Left renal pelvis (tissue), 4 donors: ENCODE results near the gene KRT40. TPM values are rescaled to one million over a fixed set of nuclear protein-coding genes. Genes with fewer than 3 reads are reported as not detected.
"Not testable (repeated sequence)": the region's sequence is repeated elsewhere in the genome, so short reads cannot be mapped to it uniquely, and the experiment has no call there.

Experiments used
- DNase-seq, 4 donors: peaks; one replicate each; pipeline ENCODE4 v3.0.0-alpha.2; 2013; ENCODE audit warnings: low read depth in 4 of 4, low spot score in 3 of 4
- polyA plus RNA-seq, 4 donors: library from polyadenylated mRNA; unstranded; fragments of 120-200 nt; gene quantifications; one replicate each; pipeline ENCODE4 v1.2.1, GENCODE V29; 2013; ENCODE audit not compliant: insufficient read length in 4 of 4

The KRT40 gene
- polyA plus RNA-seq, 4 donors = 0.07 TPM; not detected in 3

DNA sequence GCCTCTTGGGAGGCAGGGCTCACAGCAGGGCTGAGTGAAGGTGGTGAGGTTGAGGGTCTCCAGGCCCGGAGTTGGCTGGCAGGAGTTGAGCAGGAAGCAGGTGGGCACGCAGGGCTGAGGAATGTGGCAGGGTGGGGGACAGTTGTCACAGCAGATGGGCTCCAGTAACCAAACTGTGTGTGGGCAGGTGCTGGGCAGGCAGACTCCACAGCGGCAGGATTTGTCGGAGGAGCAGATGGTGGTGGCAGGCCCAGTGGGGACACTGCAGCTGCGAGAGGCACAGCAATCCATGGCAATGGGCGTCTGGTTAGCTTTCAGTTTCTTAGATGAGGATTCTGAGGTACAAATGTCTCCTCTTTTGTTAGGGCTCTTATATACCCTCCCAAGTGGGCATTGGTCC lies 15.4 kb upstream of the KRT40 start, which contains the start of gene KRTAP3-2:
TSS of gene KRTAP3-2 (minus strand) at position 344 of the 400 bp plus-strand sequence. CDS start at position 291, 53 bp downstream.
- not testable (repeated sequence) for DNase-seq

GRCh38 chr17:40997361-40997760 lies 13.2 kb upstream of the KRT40 start:
- no peak for DNase-seq

DNA sequence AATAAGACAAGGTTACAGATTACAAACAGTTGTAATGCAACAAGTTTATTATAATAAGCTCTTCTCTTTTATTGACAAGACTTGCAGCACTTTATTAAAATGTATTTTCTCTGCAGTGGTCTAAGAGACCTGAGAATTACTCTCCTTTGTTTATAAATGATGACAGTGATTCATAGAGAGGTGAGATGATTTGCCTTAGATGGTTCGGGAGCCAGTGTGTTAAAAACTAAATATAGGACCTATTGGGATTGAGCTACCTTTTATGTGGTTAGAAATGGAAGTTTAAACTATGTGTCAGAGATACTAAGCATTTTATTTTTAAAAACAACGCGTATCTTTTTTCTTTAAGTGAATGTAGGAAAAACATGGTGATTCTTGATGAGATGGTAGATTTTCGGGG lies 12.7 kb upstream of the KRT40 start:
- DNase-seq = no peak

GRCh38 chr17:40995116-40995515 lies 11.0 kb upstream of the KRT40 start:
- DNase-seq = no peak

DNA sequence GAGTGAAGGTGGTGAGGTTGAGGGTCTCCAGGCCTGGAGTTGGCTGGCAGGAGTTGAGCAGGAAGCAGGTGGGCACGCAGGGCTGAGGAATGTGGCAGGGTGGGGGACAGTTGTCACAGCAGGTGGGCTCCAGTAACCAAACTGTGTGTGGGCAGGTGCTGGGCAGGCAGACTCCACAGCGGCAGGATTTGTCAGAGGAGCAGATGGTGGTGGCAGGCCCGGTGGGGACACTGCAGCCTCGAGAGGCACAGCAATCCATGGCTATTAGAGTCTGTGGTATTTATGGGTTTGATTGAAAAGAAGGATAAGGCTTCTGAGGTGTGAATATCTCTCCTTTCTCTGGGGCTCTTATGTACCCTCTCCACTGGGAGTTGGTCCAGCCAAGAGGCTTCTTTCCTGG lies 9.7 kb upstream of the KRT40 start, which contains the start of gene KRTAP3-3:
TSS of gene KRTAP3-3 (minus strand) at position 326 of the 400 bp plus-strand sequence. CDS start at position 259, 67 bp downstream.
- DNase-seq = no peak

DNA sequence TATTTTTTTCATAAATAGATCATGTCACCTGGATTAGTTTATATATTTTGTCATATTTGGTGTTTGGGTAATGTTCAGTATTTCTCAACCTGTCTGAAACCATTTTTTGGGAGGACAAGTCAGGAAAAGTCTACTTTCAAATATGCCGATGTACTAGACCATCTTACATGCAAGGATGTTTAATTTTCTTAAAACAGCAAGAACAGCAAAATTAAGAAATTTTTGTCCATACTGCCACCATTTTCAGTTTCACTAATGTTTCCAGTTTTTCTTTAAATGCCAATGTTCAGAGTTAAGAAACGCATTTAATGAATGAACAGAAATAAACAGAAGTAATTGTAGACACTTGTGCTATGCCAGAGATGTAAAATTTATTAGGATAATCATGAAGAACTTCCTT lies 9.0 kb upstream of the KRT40 start:
- DNase-seq = no peak

GRCh38 chr17:40992666-40993065 lies 8.5 kb upstream of the KRT40 start:
- no peak for DNase-seq

DNA sequence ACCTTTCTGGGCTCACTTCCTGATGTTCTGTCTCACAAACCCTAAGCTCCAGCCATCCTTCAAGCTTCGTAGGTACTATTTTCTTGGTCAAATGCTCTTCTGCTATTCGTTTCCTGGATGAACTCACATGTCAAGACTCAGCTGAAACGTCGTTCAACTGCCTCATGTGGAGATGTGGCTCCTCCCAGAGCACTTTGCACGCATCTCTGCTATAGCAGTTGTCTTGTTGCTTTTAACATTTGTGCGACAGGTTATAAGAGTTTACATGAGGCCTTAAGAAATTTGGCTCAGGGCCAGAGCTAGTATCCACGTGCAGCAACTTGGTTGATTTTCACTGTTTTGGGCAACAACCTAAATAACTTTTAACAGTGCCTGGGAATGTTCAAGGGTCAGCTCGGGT lies 2.8 kb upstream of the KRT40 start:
- no peak for DNase-seq

- no peak for DNase-seq
These were observed 3.0 kb downstream of the KRT40 start for GRCh38 chr17:40981115-40981514.

- DNase-seq = no peak
These were observed 3.5 kb downstream of the KRT40 start for GRCh38 chr17:40980596-40980995.

DNA sequence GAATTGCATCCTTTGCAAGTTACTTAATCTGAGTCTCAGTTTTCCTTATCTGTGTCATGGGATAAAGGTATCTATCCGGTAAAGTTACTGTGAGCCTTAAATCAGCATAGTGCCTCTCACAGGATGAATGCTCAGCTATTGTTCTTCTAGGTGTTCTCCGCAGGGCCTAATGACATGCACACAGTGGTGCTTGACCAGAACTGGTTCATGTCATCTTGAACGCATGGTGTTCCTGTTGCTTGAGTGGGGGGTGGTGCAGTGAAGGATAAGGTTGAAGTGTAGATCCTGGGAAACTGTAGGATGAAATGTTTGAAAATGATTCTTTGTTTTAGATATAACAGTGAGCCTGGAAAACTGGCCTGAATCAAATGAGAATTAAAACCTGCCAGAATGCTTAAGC lies 4.0 kb downstream of the KRT40 start:
- no peak for DNase-seq

DNA sequence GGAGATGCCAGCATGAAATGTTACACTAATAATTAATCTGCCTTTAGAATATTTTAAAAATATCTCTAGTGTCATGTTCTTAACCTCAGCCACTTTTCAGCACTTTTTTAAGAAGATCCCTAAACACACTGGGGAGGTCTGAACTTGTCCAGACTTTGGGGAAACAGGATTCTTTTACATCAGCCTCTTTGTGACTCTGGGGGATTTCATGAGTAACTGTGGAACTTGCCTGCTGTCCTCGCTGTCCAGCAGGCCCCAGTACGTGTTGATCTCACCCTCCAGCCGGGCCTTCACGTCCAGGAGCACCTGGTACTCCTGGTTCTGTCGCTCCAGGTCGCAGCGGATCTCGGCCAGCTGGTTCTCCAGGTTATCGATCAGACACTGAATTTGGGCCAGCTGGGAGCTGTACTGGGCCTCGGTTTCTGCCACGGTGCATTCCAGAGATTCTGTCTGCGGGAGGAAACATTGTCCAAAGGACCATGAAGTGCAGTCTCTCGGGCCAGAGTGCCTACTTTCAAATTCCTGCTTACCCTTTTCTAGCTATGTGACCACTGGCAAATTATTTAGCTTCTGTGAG lies 5.5 kb downstream of the KRT40 start:
- no peak for DNase-seq

DNA sequence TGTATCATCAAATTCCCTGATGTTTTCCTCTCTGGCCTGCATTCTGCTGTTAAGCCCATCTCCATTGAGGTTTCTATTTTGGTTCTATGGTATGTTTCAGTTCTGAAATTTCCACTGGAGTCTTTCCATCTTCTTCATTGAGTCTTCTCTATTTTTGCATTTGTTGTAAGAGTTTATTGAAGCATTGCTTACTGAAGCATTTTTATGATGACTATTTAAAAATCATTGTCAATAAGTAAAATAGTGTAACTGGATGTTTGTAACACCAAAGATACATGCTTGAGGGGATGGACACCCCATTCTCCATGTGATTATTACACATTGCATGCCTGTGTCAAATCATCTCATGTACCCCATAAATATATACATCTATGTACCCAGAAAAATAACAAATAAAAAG lies 8.6 kb downstream of the KRT40 start:
- no peak for DNase-seq

DNA sequence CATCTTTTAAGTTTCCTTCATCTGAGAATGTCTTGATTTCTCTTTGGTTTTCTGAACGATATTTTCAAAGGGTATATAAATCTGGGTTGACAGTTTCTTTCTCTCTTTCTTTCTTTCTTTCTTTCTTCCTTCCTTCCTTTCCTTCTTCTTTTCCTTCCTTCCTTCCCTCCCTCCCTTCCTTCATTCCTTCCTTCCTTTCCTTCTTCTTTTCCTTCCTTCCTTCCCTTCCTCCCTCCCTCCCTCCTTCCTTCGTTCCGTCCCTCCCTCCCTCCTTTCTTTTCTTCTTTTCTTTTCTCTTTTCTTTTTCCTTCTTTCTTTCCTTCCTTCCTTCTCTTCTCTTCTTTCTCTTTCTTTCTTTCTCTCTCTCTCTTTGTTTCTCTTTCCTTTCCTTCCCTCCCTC lies 9.8 kb downstream of the KRT40 start:
- no peak for DNase-seq

- DNase-seq = no peak
These were observed 16.5 kb downstream of the KRT40 start for GRCh38 chr17:40967582-40967981.

- DNase-seq = no peak
These were observed 17.3 kb downstream of the KRT40 start, which contains the start of gene KRT39 for GRCh38 chr17:40966848-40967247. Gene KRT39 (minus strand): TSS chr17:40966948. CDS start chr17:40966856, 92 bp downstream.

DNA sequence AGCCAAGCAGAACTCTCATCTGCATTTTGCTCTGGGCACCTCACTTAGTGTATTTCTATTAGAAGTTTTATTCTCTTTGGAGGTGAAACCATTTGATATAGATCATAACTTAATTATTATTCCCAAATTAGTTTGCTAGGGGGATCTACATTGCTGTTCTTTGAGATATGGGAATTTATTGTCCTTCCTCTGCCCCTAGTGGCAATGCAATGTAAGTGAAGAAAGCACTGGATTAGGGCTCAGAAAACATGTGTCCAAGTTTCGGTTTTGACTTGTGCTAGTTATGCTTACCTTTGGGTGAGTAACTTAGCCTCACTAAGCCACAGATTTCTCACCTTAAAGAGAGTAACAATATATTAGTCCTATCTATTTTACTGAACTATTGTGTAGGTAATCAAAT lies 20.3 kb downstream of the KRT40 start:
- DNase-seq = no peak

- DNase-seq = no peak
These were observed 22.0 kb downstream of the KRT40 start for GRCh38 chr17:40962059-40962561.

DNA sequence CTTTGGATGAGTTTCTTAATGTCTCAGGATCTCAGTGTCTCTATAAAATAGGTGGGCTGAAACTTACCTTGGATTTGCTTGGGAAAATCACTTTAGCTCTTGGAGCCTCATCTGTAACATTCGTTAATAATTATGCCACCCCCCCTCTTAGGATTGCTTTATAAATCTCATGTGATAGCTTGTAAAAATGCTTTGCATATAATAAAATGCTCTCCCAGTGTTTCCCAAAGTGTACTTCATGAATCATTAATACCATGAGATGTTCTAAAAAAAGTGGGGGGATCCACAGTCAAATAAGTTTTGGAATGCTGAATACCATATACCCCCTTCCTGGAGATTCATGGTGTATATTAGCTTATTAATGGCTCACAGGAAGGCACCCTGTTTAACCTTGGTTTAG lies 22.5 kb downstream of the KRT40 start:
- DNase-seq = no peak

DNA sequence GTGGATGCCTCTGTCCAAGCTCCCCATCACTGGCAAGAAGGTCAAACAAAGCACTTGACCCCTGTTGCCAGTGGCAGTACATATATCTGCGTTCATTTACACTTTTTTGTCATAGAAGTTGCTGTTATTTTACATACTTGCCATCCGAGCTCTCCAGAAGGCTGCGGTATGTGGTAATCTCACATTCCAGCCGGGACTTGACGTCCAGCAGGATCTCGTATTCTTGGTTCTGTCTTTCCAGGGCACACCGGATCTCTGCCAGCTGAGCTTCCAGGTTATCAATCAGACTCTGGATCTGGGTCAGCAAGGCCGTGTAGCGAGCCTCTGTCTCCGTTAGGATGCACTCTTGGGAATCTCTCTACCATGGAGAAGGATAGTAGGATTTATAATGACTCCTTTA lies 24.0 kb downstream of the KRT40 start:
- DNase-seq = no peak

GRCh38 chr17:40958086-40958953 lies 25.8 kb downstream of the KRT40 start:
- DNase-seq = no peak
